ENCODE data around the gene SDR9C7. TPM values are rescaled to one million over a fixed set of nuclear protein-coding genes. Genes with fewer than 3 reads are reported as not detected.
"Not testable (repeated sequence)": the region's sequence is repeated elsewhere in the genome, so short reads cannot be mapped to it uniquely, and the experiment has no call there.

SDR9C7 gene
- polyA plus RNA-seq, 4 donors: 0.23 to 0.53 (median 0.27) TPM

DNA sequence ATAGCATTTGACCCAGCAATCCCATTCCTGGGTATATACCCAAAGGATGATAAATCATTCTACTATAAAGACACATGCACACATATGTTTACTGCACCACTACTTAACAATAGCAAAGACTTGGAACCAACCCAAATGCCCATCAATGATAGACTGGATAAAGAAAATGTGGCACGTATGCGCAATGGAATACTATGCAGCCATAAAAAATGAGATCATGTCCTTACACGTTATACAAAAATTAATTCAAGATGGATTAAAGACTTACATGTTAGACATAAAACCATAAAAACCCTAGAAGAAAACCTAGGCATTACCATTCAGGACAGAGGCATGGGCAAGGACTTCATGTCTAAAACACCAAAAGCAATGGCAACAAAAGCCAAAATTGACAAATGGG lies 16.1 kb downstream of the SDR9C7 start:
- DNase-seq (ENCODE audit: low read depth in 4 of 4, low spot score in 3 of 4): not testable (repeated sequence)

DNA sequence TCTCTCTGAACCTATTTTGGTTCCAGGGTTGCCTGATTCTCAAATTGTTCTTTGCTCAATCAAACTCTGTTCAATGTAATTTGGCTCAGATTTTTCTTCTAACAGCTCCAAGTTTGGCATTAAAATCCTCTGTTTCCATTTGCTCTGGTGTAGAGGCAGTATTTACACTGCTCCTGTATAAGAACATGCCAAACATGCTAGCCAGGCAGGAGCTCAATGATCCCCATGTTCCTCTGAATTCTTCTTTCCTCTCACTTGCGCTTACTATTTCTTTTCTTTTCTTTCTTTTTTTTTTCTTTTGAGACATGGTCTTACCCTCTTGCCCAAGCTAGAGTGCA lies 17.2 kb downstream of the SDR9C7 start:
- DNase-seq (ENCODE audit: low read depth in 4 of 4, low spot score in 3 of 4): no peak

DNA sequence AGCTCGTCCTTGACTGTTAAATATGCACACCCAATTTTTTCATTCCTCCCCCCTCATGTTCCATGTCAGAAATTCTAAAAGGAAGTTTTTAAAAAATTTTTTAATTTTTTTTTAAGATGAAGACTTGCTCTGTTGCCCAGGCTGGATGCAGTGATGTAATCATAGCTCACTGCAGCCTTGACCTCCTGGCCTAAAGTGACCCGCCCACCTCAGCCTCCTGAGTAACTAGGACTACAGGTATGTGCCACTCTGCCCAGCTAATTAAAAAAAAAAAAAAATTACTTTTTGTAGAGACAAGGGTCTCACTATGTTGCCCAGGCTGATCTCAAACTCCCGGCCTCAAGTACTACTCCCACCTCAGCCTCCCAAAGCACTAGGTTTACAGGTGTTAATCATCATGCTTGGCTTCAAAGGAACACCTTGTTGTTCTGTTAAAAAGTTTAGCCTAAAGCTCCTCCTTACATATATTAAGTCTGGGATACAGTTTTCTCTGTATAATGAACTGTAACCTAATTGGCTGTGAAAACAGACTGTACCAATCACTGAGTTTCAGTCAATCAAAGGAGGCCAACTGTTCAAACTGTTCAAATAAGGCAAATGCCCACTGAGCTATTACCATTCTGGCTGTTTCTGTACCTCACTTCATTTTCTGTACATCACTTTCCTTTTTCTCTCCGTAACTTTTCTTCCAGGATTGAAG lies 17.8 kb downstream of the SDR9C7 start:
- no peak for DNase-seq (ENCODE audit: low read depth in 4 of 4, low spot score in 3 of 4)

DNA sequence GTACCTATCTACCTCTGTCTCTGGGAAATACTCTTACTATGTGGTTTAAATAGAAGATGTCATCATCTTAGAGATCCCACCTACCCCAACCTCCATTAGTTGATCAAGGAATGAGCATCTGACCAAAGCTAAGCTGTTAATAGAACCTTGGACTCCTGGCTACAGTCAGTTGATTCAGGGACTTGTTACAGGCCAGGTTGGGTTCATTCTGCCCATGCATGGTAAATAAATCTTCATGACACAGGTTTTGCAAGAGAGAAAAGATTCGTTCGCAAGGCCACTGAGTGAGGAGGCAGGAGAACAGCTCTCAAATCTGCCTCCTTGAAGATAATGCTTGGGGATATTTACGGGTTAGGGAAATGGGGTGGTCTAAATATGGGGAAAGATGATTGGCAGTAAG lies 19.5 kb downstream of the SDR9C7 start:
- DNase-seq (ENCODE audit: low read depth in 4 of 4, low spot score in 3 of 4): no peak

DNA sequence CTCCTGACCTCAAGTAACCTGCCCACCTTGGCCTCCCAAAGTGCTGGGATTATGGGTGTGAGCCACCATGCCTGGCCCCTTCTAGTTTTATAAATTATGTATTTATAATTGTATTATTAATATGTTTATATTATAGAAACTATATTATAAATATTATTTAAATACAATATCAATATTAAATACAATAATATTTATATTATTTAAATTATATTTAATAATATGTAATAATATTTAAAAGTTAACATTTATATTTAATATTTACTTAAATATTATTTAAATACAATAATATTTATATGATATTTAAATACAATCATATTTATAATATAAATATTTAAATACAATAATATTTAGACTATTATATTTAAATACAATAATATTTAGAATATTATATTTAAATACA lies 20.0 kb downstream of the SDR9C7 start:
- DNase-seq (ENCODE audit: low read depth in 4 of 4, low spot score in 3 of 4): no peak

DNA sequence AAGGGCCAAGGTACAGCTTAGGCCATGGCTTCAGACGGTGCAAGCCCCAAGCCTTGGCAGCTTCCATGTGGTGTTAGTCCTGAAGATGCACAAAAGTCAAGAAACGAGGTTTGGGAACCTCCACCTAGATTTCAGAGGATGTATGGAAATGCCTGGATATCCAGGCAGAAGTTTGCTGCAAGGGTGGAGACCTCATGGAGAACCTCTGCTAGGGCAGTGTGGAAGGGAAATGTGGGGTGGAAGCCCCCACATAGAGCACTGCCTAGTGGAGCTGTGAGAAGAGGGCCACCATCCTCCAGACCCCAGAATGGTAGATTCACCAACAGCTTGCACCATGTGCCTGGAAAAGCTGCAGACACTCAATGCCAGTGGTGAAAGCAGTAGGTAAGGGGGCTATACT lies 24.8 kb downstream of the SDR9C7 start:
- not testable (repeated sequence) for DNase-seq (ENCODE audit: low read depth in 4 of 4, low spot score in 3 of 4)

DNA sequence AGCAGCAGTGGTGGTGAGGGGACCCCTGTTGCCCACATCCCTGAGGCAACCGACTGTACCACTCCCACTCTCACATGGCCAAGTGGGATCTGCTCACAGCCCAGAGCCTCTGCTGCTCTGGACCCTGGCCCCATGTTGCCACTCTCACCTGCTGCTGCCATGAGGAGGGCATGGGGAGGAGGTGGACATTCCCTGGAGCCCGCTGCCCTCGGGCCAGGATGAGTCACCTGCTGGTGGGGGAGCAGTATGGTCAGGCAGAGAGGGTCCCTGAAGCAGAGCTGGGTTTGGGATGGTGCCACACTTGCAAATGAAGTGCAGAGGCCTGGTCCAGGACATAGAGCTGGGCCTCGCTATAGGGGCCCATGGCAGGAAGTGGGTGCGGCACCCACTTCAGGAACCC lies 26.1 kb downstream of the SDR9C7 start:
- DNase-seq (ENCODE audit: low read depth in 4 of 4, low spot score in 3 of 4): no peak

DNA sequence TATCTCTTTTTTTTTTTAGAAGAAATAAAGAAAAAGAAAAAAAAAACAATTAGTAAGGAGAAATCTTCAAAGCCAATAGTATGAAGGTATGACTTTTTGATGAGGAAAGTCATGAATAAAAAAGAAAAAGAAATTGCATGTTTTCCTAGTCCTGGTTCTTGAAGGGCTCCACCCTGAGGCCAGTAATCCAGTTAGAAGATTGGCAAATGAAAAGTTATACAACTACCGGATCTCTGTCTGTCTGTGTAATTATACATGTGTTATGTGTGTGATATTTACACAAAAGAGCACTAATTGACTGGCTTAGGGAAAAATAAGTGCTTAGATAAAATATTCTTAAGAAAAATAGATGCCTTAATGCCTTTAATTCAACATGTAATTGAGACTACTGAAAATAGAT lies 28.4 kb downstream of the SDR9C7 start:
- no peak for DNase-seq (ENCODE audit: low read depth in 4 of 4, low spot score in 3 of 4)

DNA sequence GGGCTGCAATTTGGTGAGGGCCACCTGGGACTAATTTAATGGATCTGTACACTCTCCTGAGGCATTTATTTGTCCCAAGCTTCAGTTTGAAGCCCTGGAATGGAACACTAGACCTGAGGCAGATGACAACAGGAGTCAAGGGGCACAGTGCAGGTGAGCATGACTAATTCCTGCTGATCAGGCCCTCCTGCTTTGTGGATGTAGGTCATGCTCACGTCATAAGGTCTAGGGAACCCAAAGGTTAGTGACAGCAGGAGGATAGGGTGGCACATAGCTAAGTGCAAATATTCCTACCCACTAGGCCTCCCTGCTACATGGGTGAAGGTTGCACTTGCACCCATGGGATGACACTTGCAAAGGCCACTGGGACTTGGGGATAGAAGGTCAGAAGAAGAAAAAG lies 30.8 kb downstream of the SDR9C7 start:
- no peak for DNase-seq (ENCODE audit: low read depth in 4 of 4, low spot score in 3 of 4)

DNA sequence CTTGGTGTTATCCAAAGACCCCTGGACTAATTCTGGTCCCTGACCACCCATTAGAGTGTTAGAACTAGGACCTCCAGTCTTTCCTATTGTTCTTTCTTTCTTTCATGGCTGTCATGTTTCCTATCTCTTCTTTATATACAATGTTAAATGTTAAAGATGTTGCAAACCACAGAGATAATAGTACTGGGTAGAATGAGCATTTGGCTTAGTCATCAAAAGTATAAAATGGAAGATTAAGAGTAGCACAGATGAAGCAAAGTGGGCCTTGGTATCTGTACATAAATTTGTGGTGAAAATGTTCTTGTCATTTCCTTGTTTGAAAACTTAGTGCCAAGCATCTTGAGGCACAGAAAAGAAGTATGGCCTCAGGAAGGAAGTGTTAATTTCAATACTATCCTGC lies 32.9 kb downstream of the SDR9C7 start:
- DNase-seq (ENCODE audit: low read depth in 4 of 4, low spot score in 3 of 4): not testable (repeated sequence)

DNA sequence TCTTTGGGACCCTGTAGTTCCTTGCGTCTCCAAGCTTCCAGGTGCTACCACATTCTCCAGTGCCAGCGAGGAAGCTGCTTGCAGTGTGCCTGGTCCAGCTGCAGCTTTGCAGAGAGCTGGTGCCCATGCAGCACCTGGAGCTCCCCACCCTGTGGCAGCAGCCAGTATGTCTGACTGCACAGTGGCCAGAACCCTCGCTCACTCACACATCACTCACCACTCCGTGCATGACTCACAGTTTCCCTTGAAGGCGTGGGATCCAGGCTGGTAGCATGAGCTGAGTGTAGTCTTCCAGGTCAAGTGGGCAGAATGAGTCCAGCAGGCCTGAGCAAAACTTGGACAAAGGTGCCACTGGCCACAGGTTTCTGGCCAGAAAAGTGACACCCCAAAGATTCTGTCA lies 33.6 kb downstream of the SDR9C7 start:
- no peak for DNase-seq (ENCODE audit: low read depth in 4 of 4, low spot score in 3 of 4)

DNA sequence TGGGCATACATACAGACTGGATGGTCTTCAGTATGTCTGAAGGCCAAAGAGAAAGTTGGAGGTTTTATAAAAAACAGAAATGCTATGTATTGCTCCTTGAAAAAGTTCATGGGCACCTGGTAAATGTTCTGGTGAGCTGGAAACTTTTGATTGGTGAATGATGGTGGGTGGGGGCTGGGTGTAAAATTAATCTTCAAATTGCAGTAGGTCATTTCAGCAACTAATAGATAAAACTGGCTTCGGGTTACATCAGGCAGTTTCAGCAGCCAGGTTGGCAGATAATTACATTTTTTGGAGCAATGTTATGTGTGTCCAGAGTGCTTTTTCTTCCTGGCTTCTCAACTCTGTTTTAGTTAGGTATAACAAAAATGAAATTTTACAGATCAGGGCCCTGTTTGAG lies 35.3 kb downstream of the SDR9C7 start:
- no peak for DNase-seq (ENCODE audit: low read depth in 4 of 4, low spot score in 3 of 4)

DNA sequence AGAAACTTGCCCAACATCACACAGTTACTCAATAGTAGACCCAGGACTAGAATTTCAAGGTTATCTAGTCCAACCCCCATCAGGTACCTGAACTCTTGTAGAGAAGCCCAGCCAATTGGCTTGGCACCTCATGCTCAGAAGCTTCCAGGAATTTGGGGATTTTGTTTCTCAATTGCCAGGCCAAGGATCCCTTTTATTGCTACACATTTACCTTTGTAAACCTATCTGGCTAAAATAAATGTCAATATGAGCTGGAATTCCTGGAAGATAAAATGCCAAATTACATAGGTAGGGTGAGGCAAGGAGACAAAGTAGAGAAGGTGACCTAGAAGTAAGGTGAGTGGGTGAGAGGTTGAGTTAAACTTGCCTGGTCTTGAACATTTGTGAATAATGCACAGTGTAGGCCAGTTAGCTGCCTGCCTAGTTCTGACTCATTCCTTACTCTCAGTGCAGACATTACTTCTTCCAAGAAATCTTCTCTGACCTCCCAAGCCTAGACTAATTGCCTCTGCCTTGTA lies 36.3 kb downstream of the SDR9C7 start:
- DNase-seq (ENCODE audit: low read depth in 4 of 4, low spot score in 3 of 4): no peak

DNA sequence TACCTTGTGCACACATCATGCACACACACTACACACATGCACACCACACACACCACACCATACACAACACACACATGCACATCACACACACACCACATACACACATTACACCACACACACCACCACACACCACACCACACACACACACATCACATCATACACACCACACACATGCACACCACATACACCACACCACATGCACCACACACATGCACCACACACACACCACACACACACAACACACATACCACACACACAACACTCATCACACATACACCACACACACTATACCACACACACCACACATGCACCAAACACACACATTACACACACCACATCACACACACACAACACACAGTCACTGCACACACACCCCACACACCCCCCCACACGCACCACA lies 38.1 kb downstream of the SDR9C7 start:
- no peak for DNase-seq (ENCODE audit: low read depth in 4 of 4, low spot score in 3 of 4)

DNA sequence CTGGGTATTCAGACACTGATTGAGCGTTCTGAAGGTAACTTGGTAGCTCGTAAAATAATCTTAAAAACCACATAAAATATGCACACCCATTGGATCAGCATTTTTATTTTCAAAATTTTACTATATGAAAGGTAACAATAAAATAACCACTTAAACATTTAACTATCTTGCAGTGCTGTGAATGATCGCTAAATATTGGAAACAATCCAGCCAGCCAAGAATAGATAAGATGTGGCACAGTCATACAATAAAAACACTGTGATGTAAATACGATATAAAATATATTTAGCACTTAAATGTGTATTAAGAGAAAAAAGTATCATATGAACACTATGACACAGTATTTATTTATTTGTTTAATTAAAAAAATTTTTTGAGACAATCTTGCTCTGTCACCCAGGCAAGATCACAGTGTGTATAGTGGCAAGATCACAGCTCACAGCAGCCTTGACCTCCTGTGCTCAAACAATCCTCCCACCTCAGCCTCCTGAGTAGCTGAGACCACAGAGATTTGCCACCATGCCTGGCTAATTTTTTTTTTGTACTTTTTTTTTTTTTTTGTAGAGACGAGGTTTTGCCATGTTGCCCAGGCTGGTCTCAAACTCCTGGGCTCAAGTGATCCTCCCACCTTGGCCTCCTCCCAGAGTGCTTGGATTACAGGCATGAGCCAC lies 39.4 kb downstream of the SDR9C7 start:
- DNase-seq (ENCODE audit: low read depth in 4 of 4, low spot score in 3 of 4): no peak

DNA sequence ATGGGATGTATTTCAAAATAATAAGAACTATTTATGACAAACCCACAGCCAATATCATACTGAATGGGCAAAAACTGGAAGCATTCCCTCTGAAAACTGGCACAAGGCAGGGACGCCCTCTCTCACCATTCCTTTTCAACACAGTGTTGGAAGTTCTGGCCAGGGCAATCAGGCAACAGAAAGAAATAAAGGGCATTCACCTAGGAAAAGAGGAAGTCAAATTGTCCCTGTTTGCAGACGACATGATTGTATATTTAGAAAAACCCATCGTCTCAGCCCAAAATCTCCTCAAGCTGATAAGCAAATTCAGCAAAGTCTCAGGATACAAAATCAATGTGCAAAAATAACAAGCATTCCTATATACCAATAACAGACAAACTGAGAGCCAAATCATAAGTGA lies 42.3 kb downstream of the SDR9C7 start:
- DNase-seq (ENCODE audit: low read depth in 4 of 4, low spot score in 3 of 4): not testable (repeated sequence)

DNA sequence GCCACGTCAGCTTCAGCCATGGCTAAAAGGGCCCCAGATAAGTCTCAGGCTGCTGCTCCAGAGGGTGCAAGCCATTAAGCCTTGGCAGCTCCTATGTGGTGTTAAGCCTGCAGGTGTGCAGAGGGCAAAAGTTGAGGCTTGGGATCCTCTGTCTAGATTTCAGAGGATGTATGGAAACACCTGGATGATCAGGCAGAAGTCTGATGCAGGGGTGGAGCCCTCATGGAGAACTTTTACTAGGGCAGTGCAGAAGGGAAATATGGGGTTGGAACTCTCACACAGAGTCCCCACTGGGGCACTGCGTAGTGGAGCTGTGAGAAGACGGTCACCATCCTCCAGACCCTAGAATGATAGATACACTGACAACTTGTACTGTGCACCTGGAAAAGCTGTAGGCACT lies 47.9 kb downstream of the SDR9C7 start:
- no peak for DNase-seq (ENCODE audit: low read depth in 4 of 4, low spot score in 3 of 4)

DNA sequence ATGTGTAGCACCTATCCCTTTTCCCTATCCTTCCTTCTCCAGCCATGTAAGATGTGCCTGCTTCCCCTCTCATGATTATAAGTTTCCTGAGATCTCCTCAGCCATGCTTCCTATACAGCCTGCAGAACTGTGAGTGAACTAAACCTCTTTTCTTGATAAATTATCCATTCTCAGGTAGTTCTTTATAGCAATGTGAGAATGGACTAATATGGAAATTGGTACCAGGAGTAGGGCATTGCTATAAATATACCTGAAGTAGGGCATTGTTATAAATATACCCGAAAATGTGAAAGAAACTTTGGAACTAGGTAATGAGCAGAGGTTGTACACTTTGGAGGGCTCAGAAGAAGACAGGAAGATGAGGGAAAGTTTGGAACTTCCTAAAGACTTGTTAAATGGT lies 48.9 kb downstream of the SDR9C7 start:
- no peak for DNase-seq (ENCODE audit: low read depth in 4 of 4, low spot score in 3 of 4)

DNA sequence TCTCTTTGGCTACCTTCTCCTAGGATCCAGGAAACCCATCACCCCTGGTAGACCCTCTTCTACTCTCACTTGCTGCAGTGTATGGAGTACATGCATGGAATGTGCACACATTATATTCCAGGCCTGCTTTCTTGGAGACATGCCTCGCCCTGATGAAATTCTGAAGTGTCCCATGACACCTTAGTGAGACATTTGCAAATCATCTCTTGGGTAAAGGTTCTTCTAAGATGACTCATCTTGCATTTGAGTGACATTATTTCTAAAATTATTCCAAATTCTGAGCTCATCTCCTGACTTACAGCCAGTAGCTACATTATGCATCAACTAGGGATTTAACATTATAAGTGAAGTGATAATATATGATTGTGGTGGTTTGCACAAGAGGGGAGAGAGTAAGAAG lies 49.8 kb downstream of the SDR9C7 start:
- DNase-seq (ENCODE audit: low read depth in 4 of 4, low spot score in 3 of 4): no peak

DNA sequence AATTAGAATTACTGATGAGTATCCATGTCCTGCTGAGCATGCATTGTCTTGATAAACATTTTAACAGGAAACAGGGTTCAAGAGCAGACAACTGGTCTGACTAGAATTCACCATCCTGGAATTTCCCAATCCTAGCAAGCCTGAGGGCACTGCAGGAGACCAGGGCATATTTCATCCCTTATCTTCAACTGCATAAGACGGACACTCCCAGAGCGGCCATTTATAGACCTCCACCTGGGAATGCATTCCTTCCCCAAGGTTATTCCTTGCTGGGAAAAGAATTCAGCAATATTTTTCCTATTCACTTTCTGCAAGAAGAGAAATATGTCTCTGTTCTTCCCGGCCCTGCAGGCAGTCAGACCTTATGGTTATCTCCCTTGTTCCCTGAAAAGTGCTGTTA lies 51.8 kb downstream of the SDR9C7 start:
- not testable (repeated sequence) for DNase-seq (ENCODE audit: low read depth in 4 of 4, low spot score in 3 of 4)

DNA sequence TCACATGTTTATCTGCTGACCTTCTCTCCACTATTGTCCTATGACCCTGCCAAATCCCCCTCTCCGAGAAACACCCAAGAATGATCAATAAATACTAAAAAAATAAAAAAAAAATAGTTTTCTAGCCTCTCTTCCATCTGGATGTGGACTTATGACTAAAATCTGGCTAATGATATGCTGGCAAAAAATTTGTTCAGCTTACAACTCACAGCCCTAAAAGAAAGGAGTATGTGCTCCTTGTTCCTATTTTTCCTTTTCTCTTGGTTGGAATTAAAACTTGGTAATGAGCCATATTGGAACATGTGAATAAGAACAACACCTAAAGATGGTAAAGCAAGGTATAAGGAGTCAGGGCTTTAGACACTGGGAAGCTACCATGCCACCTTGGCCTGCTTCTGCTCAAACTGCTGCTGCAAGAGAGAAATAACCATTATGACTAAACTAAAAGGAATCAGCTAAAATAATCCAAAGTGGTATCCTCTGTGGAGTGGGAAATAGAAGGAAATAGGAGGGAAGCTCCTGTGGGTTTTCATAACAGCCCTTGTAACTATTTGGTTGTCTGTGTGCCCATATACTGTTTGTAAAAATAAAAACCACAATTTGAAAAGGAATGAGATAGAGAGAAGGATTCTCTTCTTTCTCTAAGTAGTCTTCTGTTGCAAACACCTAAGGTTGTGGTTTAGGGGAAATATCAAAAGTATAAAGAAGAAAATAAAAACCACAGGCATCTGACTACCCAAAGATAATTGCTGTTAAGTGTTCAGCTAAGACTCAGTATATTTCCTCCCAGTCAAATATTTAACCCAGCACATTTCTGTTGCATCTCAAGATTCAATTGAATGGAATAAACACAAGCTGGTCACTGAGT lies 53.8 kb downstream of the SDR9C7 start:
- no peak for DNase-seq (ENCODE audit: low read depth in 4 of 4, low spot score in 3 of 4)
